GM21360 (cell line): ENCODE results near the gene VWC2.
A peak's percentile ranks its signal among the peaks of the same experiment; 100 is the strongest.
"Not testable (repeated sequence)": the region's sequence is repeated elsewhere in the genome, so short reads cannot be mapped to it uniquely, and the experiment has no call there.

Experiments
- ATAC-seq: cut with Tn5 transposase; IDR thresholded peaks from one replicate; pipeline ENCODE4 v1.9.1; 2021; ENCODE audit warnings: mild to moderate bottlenecking, moderate library complexity; ENCODE audit not compliant: unreplicated experiment

Gene VWC2

DNA sequence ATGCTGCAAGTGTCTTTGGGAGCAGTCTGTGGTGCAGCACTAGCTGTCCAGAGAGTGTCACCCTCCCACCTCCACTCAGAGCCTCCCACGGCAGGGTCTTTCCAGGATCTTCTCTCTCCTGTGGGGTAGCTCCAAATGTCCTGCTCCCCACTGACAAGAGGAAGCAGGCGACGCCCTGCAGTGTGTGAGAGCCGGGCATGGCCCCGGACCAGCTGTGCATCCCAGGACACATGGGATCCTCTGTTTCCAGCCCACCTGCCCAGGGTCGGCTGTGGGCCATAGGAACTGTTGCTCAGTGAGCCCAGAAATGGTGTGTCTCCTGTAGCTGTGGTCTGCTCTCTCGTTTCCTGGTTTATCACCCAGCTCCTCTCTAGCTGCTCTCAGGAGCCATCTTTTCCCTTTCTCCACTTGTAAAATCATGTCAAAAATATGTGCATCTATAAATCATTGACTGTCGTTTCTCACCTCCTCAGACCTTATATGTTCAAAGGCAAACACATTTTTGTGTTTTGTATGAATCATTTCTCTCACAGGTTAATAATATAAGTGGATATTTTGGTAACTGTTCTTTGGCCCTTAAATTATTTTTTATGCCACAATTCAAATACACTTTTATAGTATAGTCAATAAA lies 74.9 kb downstream of the VWC2 start:
- ATAC-seq: no peak

DNA sequence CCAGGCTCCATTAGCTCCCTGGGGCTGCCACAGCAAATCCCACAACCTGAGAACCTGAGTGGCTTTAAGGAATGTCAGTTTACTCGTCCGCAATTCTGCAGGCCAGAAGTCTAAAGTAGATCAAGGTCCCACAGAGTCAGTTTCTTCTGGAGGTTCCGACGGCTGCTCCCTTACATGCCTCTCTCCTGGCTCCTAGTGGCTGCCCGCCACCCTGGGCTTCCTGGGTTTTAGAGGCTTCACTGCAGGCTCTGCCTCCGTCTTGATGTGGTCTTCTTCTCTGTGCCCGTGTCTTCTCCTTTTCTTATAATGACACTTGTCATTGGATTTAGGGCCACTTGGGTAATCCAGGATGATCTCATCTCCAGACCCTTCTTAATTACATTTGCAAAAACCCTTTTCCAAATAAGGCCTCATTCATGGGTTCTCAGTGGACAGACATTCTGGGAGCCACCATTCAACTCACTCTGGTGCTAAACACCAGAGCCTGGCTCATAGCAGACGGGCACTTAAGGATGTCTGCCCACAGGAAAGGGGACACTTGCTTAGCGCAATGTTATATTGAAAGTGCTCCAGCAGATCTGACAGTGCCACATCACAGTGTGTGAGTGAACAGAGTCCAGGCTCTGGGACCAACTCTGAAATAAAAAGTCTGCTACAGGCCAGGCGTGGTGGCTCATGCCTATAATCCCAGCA lies 77.6 kb downstream of the VWC2 start:
- ATAC-seq: no peak

DNA sequence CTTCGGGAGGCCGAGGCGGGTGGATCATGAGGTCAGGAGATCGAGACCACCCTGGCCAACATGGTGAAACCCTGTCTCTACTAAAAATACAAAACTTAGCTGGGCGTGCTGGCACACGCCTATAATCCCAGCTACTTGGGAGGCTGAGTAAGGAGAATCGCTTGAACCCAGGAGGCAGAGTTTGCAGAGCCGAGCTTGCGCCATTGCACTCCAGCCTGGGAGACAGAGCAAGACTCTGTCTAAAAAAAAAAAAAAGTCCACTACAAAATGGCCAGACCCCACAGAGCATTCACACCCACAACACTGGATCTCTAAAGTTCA lies 78.1 kb downstream of the VWC2 start:
- ATAC-seq: not testable (repeated sequence)

DNA sequence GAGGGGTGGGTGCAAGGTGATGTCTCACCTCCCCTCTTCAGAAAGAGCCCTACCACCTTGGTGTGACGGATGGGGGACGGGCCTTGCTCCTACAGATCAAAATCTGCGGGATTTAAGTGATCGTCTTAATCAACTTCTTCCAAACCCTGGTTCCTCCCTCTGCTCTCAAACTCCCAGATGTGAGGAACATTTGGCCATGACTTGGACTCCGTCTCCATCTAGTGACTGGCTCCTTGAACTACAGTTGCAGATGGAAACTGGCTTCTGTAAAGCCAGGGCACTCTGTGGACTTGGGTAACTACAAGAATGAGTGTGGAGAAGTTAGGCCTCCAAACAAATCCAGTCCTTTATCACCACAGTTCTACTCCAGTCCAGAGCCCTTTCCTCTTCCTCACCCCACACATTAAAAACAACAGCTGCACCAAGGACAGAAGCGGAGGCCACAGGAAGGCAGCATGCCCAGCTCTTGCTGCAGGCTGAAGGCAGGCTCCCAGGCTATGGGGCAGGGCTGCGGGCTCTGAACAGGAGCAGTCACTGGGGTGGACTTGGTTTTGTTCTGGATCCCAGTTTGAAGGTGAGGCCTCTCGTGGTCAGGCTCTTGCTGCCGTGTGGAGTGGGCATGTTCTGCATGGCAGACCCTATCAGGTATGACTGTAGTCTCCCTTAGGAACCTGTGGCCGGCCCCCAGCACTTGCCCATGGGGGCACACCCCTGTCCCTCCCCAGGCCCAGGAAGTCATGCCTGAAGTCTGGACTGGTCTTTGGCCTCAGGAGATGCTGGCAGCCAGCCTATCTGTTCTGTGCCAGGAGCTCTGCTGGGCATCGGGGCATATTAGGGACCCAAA lies 79.4 kb downstream of the VWC2 start:
- peak; percentile 76 for ATAC-seq

DNA sequence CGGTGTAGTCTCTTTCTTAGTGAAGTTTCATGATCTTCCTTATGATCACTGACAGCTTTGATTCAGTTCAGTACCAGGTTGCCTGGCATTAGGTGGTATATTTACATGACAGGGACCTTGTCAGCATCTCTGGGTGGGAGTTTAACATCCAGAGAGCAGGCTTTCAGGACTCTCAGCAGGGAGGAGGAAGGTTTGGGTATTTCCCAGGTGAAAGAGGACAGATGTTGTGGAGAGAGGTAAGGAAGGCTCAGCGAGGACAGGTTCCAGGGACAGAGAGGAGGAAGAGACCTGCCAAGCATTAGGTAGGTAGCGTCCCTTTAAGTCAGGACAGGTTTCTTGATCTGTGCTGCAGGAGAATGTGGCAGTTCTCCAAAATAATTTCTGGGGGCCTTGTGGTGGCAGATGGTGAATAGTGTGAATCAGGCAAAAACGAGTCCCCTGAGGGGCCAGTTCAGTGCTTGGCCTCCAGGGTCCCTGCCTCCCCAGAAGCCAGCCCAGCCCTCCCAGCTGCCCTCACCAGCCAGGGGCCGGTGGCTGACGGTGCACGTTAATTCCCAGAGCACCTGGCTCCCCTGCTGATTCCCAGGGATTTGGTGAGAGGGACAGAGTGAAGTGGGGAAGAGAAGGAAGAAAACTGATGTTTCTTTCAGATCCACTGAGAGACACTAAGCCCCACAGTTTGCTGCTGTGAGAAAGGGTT lies 82.0 kb downstream of the VWC2 start:
- ATAC-seq: no peak

DNA sequence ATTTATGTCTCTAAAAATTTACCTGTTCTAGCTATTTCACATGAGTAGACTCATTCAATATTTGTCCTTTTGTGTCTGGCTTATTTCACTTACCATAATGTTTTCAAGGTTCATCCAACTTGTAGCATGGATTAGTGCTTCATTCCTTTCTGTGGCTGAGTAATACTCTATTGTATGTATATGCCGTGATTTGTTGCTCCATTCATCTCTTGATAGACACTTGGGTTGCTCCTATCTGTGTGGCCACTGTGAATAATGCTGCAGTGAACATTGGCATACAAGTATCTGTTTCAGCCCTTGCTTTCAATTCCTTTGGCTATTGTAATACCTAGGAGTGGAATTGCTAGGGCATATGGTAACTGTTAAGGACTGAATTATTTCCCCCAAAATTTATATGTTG lies 86.9 kb downstream of the VWC2 start:
- no peak for ATAC-seq

DNA sequence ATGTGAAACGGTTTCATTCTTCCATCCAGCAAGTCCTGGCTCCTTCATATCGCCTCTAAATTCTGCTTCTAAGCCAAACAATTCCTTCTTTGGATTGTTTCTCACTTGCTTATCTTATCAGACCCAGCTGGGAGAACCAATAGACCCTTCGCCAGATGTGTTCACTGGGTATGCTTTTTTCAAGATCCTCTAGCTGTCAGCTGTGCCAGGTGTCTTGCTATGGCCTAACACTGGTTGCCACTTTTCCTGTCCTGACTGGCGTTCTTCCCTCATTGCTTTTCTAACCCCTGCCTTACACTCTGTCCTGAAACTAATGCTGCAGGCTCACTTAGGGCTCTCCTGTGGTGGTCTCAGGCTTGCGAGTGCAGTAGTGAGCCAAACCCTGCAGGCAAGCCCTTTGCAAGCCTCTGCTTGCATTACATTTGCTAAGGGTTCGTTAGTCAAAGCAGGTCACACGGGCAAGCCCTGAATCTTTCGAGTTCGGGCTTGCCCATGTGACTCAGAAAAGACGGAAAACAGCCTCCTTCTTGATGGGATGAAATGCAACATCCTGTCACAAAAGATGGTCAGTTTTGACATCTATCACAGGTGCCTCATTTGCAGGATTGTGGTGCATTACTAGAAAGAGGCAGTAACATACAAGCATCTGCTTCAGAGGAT lies 92.8 kb downstream of the VWC2 start:
- no peak for ATAC-seq

DNA sequence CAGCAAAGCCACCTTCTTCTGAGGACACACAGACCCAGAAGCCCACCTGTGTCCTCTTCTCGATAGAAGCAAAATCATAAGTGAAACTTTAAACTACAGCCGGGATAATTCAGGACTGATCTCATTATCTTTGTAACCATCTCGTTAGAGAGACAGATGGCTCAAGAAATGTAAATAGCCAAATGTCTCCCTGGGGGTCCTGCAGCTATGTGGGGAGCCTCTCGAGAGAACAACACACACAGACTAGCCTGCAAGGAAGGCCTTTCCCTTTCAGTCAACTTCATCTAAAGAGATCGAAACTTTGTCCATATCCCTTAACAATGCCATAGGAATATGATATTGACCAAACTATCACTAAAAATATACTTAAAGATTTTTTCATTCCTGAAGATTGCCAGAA lies 93.5 kb downstream of the VWC2 start:
- ATAC-seq: no peak

DNA sequence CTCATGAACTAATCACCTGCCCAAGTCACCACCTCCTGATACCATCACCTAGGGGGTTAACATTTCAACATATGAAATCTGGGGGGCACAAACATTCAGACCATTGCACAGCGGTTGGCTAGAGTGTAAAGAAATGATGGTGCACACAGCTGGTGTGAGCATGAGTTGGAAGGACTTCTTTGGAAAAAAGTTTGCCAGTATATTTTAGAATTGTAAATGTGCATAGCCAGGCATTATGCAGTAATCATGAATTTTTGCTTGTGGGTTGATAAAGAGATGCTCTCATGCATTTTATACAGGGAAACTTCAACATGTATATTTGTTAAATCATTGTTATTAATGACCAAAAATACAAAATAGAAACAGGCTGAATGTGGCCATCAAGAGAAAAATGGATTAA lies 100.0 kb downstream of the VWC2 start:
- no peak for ATAC-seq

DNA sequence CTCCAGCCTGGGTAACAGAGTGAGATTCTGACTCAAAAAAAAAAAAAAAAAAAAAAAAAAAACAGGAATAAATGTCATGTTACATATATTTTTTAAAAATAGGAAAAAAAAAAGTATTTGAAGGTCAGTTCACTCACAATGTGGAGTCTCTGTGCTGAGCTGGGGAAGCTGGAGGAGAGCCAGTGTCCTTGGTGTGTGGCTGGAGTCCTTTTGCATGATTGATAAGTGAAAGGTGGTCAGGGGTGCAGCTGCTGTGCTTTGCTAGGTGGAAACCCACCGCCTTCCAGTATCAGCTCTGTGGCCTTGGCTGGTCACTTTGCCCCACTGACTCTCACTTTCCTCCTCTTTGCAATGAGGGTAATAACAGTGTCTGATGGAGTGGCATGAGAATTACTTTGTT lies 101.9 kb downstream of the VWC2 start:
- ATAC-seq: no peak

DNA sequence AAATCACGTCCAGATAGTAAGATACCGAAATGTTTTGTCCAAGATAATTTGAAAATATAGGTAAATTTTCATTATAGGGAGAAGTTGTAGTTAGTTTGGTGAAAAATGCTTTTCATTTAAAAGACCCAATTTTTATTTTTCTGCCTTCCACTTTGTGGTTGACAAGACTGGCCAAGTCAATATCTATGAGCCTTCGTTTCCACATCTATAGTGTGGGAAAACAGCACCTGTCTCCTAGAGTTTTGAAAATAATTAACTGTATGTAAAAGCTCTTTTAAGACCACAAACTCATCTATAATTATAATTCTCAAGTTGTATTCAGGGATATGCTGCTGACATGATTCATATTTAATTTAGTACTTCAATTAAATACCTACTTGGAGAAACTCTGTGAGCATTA lies 102.8 kb downstream of the VWC2 start:
- no peak for ATAC-seq

DNA sequence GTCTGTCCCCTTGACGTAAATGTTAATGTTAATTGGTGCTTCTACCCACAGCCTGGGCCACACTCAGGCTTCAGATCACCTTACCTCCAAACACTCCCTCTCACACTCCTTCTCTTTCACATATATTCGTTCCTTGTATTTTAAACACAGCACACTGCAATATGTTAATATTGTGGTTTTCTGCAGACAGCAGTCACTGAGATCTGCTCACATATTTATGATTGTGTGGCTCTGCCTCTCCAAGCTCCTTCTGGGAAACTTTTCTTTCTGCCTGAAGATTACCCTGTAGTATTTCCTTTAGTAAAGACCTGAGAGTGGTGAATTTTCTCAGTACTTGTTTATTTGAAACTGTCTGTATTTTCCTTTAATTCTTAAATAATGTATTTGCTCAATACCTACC lies 104.7 kb downstream of the VWC2 start:
- ATAC-seq: no peak

DNA sequence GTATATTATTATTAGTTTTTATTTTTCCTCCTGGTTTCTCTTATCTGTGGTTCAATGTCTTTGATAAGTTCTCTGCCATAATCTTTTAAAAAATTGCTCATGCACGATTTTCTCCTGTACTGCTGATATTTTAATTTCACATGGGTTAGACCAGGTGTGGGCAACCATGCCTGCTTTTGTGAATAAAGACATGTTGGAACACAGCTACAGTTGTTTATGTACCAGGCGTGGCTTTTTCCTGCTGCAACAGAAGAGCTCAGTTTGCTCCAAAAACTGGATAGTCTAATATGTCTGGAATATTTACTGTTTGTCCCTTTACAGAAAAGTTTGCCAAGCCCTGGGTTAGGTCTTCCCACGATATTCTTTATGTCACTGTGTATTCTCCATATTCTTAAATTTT lies 105.2 kb downstream of the VWC2 start:
- no peak for ATAC-seq

DNA sequence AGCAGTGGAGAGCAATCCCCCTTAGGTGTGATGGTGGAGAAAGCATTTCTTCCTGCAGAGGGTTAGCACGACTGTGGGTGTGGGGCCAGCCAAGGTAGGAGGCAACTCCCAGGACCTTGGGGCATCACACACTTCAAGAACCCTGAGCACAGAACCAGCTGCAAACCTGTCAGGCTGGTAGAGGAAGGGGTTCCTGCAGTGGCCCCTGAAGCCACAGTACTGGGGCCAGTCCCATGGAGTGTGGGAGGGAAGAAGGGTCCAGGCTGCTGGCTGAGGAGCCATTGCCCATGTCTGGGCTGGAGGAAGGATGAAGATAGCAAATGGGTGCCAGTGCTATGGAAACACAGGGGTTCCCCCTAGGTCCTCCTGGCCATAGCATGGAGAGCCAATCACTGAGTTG lies 110.5 kb downstream of the VWC2 start:
- ATAC-seq: no peak

DNA sequence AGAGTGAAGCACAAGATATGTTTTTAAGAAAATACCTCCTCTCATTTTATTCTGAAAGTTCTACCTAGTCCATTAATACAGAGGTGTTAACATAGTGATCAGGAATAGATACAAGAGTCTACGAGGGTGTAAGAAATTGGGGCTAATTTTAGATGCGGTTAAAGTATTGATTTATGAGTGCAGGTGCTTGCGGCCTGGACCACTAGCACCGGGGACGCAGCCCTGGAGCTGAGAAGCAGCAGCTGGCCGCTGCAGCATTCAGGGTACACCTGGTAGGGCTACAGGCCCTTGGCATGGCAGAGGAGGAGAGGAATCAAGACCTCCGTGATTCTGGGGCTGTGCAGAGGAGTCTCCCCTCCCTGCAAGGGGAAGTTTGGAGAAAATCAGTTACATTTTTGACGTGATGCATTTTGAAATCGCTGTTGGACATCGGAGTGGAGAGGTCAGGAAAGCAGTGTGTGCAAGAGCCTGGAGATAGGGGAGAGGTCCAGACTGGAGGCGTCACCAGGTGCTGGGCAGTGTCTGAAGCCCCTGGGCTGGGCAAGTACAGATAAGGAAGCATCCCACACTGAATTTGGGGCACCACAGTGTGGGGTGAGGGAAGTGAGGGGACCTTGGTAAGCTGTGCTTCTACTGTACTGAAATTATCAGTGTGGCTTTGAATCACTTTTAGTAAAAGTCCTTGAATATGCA lies 112.3 kb downstream of the VWC2 start:
- no peak for ATAC-seq

DNA sequence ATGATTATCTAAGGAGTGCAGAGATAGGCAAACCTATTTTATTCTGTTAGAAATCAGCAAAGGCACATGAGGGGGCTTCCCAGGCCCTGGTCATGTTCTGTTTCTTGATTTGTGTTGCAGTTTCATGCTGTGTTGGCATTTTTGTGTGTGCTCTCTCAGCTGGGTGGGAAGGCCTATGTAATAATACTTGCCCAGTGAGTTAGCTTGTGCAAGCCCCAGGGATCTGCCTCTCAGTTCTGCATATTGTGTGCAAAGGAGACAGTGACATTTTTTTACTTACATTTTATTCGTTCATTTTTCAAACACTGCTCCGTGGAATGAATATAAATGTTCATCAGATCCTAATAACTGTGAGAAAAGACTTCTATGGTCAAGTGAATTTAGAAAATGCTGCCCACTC lies 119.0 kb downstream of the VWC2 start:
- no peak for ATAC-seq

DNA sequence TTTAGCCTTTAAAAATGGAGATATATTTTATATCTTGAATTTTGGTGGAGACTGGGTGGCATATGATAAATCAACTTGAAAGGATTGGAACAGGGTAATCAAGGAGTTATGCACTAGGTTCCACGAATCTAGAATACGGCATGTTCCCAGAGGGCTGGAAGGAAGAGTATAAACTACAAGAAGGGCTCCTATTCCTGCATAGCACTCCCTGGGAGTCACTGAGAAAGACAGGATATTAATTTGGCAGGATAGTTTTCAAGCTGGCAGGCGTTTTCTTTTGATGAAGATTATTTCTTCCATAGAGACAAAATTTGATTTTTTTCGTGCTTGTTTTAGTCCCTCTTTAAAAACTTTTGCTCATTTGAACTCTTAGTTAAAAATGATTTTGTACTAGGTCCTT lies 119.7 kb downstream of the VWC2 start:
- no peak for ATAC-seq

DNA sequence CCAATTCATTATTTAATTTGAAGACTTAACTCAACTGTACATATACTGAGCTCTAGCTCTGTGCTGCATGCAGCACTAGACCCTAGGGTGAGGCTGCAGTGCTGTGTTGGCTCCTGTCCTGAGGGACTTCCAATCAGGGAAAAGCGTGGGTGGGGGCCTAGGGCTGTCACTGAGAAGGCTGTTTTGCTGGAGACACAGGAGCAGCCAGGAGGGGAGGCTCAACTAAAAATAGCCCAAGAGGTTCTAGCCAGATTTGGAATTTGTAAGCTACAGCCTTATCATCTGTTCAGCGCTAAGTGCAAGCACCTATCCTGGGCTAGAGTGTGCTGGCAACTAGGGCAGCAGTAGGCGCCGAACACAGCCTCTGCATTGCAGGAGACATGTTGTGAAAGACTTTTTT lies 121.1 kb downstream of the VWC2 start:
- ATAC-seq: no peak

DNA sequence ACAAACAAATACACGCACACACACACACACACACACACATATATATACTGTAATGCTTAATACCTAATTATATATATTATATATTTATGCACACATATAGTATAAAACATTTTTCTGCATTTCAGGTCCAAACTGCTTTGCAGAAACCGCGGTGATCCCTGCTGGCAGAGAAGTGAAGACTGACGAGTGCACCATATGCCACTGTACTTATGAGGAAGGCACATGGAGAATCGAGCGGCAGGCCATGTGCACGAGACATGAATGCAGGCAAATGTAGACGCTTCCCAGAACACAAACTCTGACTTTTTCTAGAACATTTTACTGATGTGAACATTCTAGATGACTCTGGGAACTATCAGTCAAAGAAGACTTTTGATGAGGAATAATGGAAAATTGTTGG lies 138.5 kb downstream of the VWC2 start:
- ATAC-seq: no peak

DNA sequence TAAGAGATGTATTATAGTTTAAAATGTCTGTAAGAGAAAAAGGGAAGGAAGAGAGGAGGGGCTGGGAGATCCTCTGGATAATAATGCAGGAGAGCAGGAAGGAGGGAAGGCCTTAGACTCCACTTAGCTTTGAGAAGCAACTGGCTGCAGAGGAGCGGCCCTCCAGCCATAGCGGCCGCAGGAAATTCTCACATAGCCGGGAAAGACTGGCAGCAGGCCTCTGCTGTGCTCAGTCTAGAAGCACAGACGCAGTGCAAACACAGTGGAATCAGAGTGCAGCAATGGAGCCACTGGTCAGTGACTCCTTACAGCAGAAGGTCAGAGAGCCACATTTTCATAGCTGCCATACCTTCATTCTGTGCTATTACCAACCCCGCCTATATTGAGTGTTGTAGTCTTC lies 153.3 kb downstream of the VWC2 start:
- no peak for ATAC-seq

DNA sequence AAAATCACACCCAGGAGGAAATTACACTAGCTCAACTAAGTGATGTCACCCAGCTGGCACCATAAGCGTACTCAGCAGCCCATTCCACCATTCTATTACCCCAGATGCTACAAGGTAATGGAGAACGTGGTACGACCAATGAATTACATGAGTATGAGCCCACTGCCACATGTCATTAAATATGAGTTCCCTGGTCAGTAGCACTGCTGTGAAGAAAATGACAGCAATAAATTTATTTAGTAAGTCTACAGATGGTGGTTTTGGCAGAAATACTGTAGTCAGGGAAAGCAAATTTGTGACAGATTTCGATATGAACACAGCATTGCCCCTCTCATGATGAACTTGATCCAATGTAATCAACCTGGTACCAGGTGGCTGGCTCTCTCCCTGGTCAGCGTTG lies 154.2 kb downstream of the VWC2 start:
- no peak for ATAC-seq
